ENCODE results near the gene VSTM2B.
A peak's percentile ranks its signal among the peaks of the same experiment; 100 is the strongest.

Gene VSTM2B

GRCh38 chr19:29539670-29540069 lies 13.9 kb downstream of the VSTM2B start:
- Histone ChIP-seq H3K4me1 (ENCODE audit: control insufficient read depth, insufficient read depth, low read depth, low read length) (no peaks in the 10 kb centered on the region), H2AK5ac (ENCODE audit: low read length, severe bottlenecking) (no peak overlapping the region), H3K4me2 (ENCODE audit: low read length, poor library complexity, severe bottlenecking) (no peak overlapping the region), H3K23ac (ENCODE audit: low read length in 2 of 2) (no peak overlapping the region), H3K9me3 (ENCODE audit: control insufficient read depth, low read length) (peaks cover 6% of the 10 kb centered on the region), H3K18ac (ENCODE audit: low read depth in 1 of 2, low read length in 2 of 2) (no peak overlapping the region), H2AFZ (ENCODE audit: low read depth, low read length) (no peak overlapping the region), H2BK5ac (ENCODE audit: low read depth, low read length, poor library complexity, severe bottlenecking) (no peak overlapping the region), H2BK12ac (ENCODE audit: low read length in 2 of 2) (no peak overlapping the region), H3K14ac (ENCODE audit: low read length in 2 of 2) (no peak overlapping the region), H3K9ac (ENCODE audit: low read length) (no peak overlapping the region), H3K27me3 (ENCODE audit: control insufficient read depth in 1 of 2, insufficient read depth in 1 of 2, low read length in 2 of 2) (peaks cover 0 to 31% of the 10 kb centered on the region in 2 experiments), H2BK15ac (ENCODE audit: low read depth, poor library complexity, severe bottlenecking) (no peak overlapping the region), H4K8ac (ENCODE audit: low read length) (no peak overlapping the region), H3K79me1 (replicated peaks; ENCODE audit: low read length, poor library complexity, severe bottlenecking) (no peaks in the 10 kb centered on the region), H3K36me3 (ENCODE audit: control insufficient read depth in 1 of 2, insufficient read depth in 2 of 2, low read depth in 1 of 2, low read length in 2 of 2) (no peaks in the 10 kb centered on the region), H3K4me3 (ENCODE audit: insufficient read depth in 1 of 2, low read depth in 1 of 2, low read length in 2 of 2) (no peak overlapping the region), H3K4ac (ENCODE audit: low read depth in 1 of 2, low read length in 2 of 2) (no peak overlapping the region), H4K91ac (ENCODE audit: low read length) (no peak overlapping the region), H3K27ac (ENCODE audit: low read length, poor library complexity, severe bottlenecking) (no peak overlapping the region), H2BK120ac (ENCODE audit: low read depth, low read length) (no peak overlapping the region)
- 36% methylated on average over 6 of the region's 6 CpGs for WGBS
- no peak for DNase-seq

DNA sequence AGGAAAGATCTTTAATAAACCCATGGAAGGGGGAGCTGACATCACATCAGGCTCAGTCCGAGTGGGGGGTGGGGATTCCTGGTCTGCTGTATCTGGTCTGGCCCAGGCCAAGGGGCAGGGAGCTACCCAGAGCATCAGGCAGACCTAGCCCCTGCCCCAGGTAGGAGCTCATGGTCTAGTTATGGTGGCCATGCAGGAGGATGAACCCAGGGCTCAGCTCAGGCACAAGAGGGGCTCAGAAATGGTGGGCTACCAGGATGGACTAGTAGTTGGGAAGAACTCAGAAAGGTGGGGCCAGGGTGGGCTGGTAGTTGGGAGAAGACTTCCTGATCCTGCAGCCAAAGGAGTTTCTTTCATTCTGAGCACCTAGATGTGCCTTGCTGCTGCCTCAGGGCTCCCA lies 14.3 kb downstream of the VSTM2B start:
- no peak overlapping the region for H3K9ac ChIP-seq (ENCODE audit: low read length)
- no peak overlapping the region for H3K14ac ChIP-seq (ENCODE audit: low read length in 2 of 2)
- H3K79me1 ChIP-seq (replicated peaks; ENCODE audit: low read length, poor library complexity, severe bottlenecking) = no peaks in the 10 kb centered on the region
- peaks cover 2% of the 10 kb centered on the region for H3K4me1 ChIP-seq (ENCODE audit: control insufficient read depth, insufficient read depth, low read depth, low read length)
- H3K23ac ChIP-seq (ENCODE audit: low read length in 2 of 2) = no peak overlapping the region
- peaks cover 6% of the 10 kb centered on the region for H3K9me3 ChIP-seq (ENCODE audit: control insufficient read depth, low read length)
- no peak overlapping the region for H3K4ac ChIP-seq (ENCODE audit: low read depth in 1 of 2, low read length in 2 of 2)
- no peak overlapping the region for H3K18ac ChIP-seq (ENCODE audit: low read depth in 1 of 2, low read length in 2 of 2)
- no peak overlapping the region for H2BK12ac ChIP-seq (ENCODE audit: low read length in 2 of 2)
- no peak for DNase-seq
- WGBS = 48% methylated on average over 1 of the region's 1 CpG
- peak overlapping the region; percentile 11 for H4K91ac ChIP-seq (ENCODE audit: low read length)
- H2AK5ac ChIP-seq (ENCODE audit: low read length, severe bottlenecking) = no peak overlapping the region
- no peak overlapping the region for H2BK15ac ChIP-seq (ENCODE audit: low read depth, poor library complexity, severe bottlenecking)
- no peak overlapping the region for H3K4me3 ChIP-seq (ENCODE audit: insufficient read depth in 1 of 2, low read depth in 1 of 2, low read length in 2 of 2)
- no peak overlapping the region for H3K4me2 ChIP-seq (ENCODE audit: low read length, poor library complexity, severe bottlenecking)
- H2AFZ ChIP-seq (ENCODE audit: low read depth, low read length) = no peak overlapping the region
- no peak overlapping the region for H3K27ac ChIP-seq (ENCODE audit: low read length, poor library complexity, severe bottlenecking)
- H4K8ac ChIP-seq (ENCODE audit: low read length) = no peak overlapping the region
- no peaks in the 10 kb centered on the region for H3K36me3 ChIP-seq (ENCODE audit: control insufficient read depth in 1 of 2, insufficient read depth in 2 of 2, low read depth in 1 of 2, low read length in 2 of 2)
- H3K27me3 ChIP-seq (ENCODE audit: control insufficient read depth in 1 of 2, insufficient read depth in 1 of 2, low read length in 2 of 2) = peaks cover 0 to 26% of the 10 kb centered on the region in 2 experiments
- H2BK120ac ChIP-seq (ENCODE audit: low read depth, low read length) = no peak overlapping the region
- no peak overlapping the region for H2BK5ac ChIP-seq (ENCODE audit: low read depth, low read length, poor library complexity, severe bottlenecking)

GRCh38 chr19:29541473-29542253 lies 15.9 kb downstream of the VSTM2B start:
- Histone ChIP-seq H3K18ac (ENCODE audit: low read depth in 1 of 2, low read length in 2 of 2) (no peak overlapping the region), H3K4me1 (ENCODE audit: control insufficient read depth, insufficient read depth, low read depth, low read length) (peaks cover 2% of the 10 kb centered on the region), H3K23ac (ENCODE audit: low read length in 2 of 2) (no peak overlapping the region), H3K4ac (ENCODE audit: low read depth in 1 of 2, low read length in 2 of 2) (no peak overlapping the region), H3K14ac (ENCODE audit: low read length in 2 of 2) (no peak overlapping the region), H3K9ac (ENCODE audit: low read length) (no peak overlapping the region), H2BK12ac (ENCODE audit: low read length in 2 of 2) (no peak overlapping the region), H2AFZ (ENCODE audit: low read depth, low read length) (no peak overlapping the region), H3K9me3 (ENCODE audit: control insufficient read depth, low read length) (peaks cover 6% of the 10 kb centered on the region), H3K79me1 (replicated peaks; ENCODE audit: low read length, poor library complexity, severe bottlenecking) (no peaks in the 10 kb centered on the region), H3K4me3 (ENCODE audit: insufficient read depth in 1 of 2, low read depth in 1 of 2, low read length in 2 of 2) (no peak overlapping the region), H2BK15ac (ENCODE audit: low read depth, poor library complexity, severe bottlenecking) (no peak overlapping the region), H2BK120ac (ENCODE audit: low read depth, low read length) (no peak overlapping the region), H3K27ac (ENCODE audit: low read length, poor library complexity, severe bottlenecking) (no peak overlapping the region), H3K27me3 (ENCODE audit: control insufficient read depth in 1 of 2, insufficient read depth in 1 of 2, low read length in 2 of 2) (peaks cover 0 to 19% of the 10 kb centered on the region in 2 experiments), H2BK5ac (ENCODE audit: low read depth, low read length, poor library complexity, severe bottlenecking) (no peak overlapping the region), H4K8ac (ENCODE audit: low read length) (no peak overlapping the region), H3K36me3 (ENCODE audit: control insufficient read depth in 1 of 2, insufficient read depth in 2 of 2, low read depth in 1 of 2, low read length in 2 of 2) (no peaks in the 10 kb centered on the region), H3K4me2 (ENCODE audit: low read length, poor library complexity, severe bottlenecking) (no peak overlapping the region), H2AK5ac (ENCODE audit: low read length, severe bottlenecking) (no peak overlapping the region), H4K91ac (ENCODE audit: low read length) (no peak overlapping the region)
- WGBS = 64% methylated on average over 3 of the region's 3 CpGs
- DNase-seq = no peak

- Histone ChIP-seq H3K18ac (ENCODE audit: low read depth in 1 of 2, low read length in 2 of 2) (no peak overlapping the region), H3K27ac (ENCODE audit: low read length, poor library complexity, severe bottlenecking) (no peak overlapping the region), H3K4me3 (ENCODE audit: insufficient read depth in 1 of 2, low read depth in 1 of 2, low read length in 2 of 2) (no peak overlapping the region), H2AFZ (ENCODE audit: low read depth, low read length) (no peak overlapping the region), H3K36me3 (ENCODE audit: control insufficient read depth in 1 of 2, insufficient read depth in 2 of 2, low read depth in 1 of 2, low read length in 2 of 2) (no peaks in the 10 kb centered on the region), H3K14ac (ENCODE audit: low read length in 2 of 2) (no peak overlapping the region), H4K91ac (ENCODE audit: low read length) (no peak overlapping the region), H2AK5ac (ENCODE audit: low read length, severe bottlenecking) (no peak overlapping the region), H3K79me1 (replicated peaks; ENCODE audit: low read length, poor library complexity, severe bottlenecking) (no peaks in the 10 kb centered on the region), H3K4me1 (ENCODE audit: control insufficient read depth, insufficient read depth, low read depth, low read length) (peaks cover 2% of the 10 kb centered on the region), H3K9ac (ENCODE audit: low read length) (no peak overlapping the region), H3K23ac (ENCODE audit: low read length in 2 of 2) (no peak overlapping the region), H2BK5ac (ENCODE audit: low read depth, low read length, poor library complexity, severe bottlenecking) (no peak overlapping the region), H3K9me3 (ENCODE audit: control insufficient read depth, low read length) (peaks cover 6% of the 10 kb centered on the region), H2BK120ac (ENCODE audit: low read depth, low read length) (no peak overlapping the region), H4K8ac (ENCODE audit: low read length) (no peak overlapping the region), H3K4ac (ENCODE audit: low read depth in 1 of 2, low read length in 2 of 2) (no peak overlapping the region), H2BK12ac (ENCODE audit: low read length in 2 of 2) (no peak overlapping the region), H2BK15ac (ENCODE audit: low read depth, poor library complexity, severe bottlenecking) (no peak overlapping the region), H3K4me2 (ENCODE audit: low read length, poor library complexity, severe bottlenecking) (no peak overlapping the region), H3K27me3 (ENCODE audit: control insufficient read depth in 1 of 2, insufficient read depth in 1 of 2, low read length in 2 of 2) (peaks cover 0 to 20% of the 10 kb centered on the region in 2 experiments)
- 55% methylated on average over 3 of the region's 3 CpGs for WGBS
- no peak for DNase-seq
Observed at GRCh38 chr19:29542327-29542726, 16.5 kb downstream of the VSTM2B start.
